WI38 (cell line): Measurements from ENCODE around the gene GP1BA.
"Not testable (repeated sequence)": the region's sequence is repeated elsewhere in the genome, so short reads cannot be mapped to it uniquely, and the experiment has no call there.

Experiments used
- H3K4me3 ChIP-seq: 2 replicates; pipeline ENCODE4 v1.5.1; 2011; ENCODE audit warnings: low read depth, mild to moderate bottlenecking, control low read depth, low read length
- TF ChIP-seq, protein P1 (sequence below): IDR thresholded peaks from 2 replicates; pipeline ENCODE4 v1.5.1; 2012; ENCODE audit warnings: low read depth, mild to moderate bottlenecking, control low read depth, low read length

Gene GP1BA

DNA sequence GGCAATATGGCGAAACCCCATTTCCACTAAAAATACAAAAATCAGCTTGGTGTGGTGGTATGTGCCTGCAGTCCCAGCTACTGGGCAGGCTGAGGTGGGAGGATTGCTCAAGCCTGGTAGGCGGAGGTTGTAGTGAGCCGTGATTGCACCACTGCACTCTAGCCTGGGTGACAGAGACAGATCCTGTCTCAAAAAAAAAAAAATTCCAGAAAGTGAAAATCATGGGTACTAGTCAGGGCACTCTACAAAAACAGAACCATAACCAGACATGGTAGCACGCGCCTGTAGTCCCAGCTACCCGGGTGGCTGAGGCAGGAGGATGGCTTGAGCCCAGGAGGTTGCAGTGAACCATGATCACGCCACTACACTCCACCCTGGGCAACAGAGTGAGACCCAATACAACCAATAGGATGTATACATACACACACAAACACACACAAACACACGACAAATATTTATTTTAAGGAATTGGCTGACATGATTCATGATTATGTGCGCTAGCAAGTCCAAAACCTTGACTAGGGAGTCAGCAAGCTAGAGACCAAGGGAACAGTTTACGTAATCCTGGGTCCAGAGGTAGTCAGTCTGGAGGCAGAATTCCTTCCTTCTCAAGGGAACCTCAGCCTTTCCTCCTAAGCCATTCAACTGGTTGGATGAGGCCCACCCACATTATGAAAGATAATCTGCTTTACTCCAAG, 11.6 kb upstream of the GP1BA start:
- TF ChIP-seq, protein P1, sequence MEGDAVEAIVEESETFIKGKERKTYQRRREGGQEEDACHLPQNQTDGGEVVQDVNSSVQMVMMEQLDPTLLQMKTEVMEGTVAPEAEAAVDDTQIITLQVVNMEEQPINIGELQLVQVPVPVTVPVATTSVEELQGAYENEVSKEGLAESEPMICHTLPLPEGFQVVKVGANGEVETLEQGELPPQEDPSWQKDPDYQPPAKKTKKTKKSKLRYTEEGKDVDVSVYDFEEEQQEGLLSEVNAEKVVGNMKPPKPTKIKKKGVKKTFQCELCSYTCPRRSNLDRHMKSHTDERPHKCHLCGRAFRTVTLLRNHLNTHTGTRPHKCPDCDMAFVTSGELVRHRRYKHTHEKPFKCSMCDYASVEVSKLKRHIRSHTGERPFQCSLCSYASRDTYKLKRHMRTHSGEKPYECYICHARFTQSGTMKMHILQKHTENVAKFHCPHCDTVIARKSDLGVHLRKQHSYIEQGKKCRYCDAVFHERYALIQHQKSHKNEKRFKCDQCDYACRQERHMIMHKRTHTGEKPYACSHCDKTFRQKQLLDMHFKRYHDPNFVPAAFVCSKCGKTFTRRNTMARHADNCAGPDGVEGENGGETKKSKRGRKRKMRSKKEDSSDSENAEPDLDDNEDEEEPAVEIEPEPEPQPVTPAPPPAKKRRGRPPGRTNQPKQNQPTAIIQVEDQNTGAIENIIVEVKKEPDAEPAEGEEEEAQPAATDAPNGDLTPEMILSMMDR: no peak
- H3K4me3 ChIP-seq: no peak overlapping the region

- H3K4me3 ChIP-seq: no peak overlapping the region
- TF ChIP-seq, protein P1: no peak
Measured at GRCh38 chr17:4921320-4921719, 10.8 kb upstream of the GP1BA start.

DNA sequence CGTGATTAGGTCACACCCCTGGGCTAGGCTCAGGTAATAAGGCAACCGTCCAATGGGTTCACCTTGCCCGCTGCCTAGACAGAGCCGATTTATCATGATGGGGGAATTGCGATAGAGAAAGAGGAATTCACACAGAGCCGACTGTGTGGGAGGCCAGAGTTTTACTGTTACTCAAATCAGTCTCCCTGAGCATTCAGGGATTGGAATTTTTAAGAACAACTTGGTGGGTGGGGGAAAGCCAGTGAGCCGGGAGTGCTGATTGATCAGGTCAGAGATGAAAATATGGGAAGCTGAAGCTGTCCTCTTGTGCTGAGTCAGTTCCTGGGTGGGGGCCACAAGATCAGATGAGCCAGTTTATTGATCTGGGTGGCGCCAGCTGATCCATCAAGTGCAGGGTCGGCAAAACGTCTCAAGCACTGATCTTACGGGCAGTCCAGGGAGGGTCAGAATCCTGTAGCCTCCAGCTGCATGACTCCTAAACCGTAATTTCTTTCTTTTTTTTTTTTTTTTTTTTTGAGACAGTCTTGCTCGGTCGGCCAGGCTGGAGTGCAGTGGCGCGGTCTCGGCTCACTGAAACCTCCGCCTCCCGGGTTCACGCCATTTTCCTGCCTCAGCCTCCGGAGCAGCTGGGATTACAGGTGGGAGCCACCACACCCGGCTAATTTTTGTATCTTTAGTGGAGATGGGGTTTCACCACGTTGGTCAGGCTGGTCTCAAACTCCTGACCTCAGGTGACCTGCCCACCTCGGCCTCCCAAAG, 5.3 kb upstream of the GP1BA start:
- H3K4me3 ChIP-seq: not testable (repeated sequence)

- TF ChIP-seq, protein P1: no peak
- H3K4me3 ChIP-seq: no peak overlapping the region
Measured at GRCh38 chr17:4928881-4929280, 3.2 kb upstream of the GP1BA start.

- TF ChIP-seq, protein P1: no peak
- H3K4me3 ChIP-seq: no peak overlapping the region
Measured at GRCh38 chr17:4932756-4933155, 679 bp downstream of the GP1BA start.

DNA sequence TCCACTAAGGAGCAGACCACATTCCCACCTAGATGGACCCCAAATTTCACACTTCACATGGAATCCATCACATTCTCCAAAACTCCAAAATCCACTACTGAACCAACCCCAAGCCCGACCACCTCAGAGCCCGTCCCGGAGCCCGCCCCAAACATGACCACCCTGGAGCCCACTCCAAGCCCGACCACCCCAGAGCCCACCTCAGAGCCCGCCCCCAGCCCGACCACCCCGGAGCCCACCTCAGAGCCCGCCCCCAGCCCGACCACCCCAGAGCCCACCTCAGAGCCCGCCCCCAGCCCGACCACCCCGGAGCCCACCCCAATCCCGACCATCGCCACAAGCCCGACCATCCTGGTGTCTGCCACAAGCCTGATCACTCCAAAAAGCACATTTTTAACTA, 1.6 kb downstream of the GP1BA start:
- no peak overlapping the region for H3K4me3 ChIP-seq
- TF ChIP-seq, protein P1: no peak

DNA sequence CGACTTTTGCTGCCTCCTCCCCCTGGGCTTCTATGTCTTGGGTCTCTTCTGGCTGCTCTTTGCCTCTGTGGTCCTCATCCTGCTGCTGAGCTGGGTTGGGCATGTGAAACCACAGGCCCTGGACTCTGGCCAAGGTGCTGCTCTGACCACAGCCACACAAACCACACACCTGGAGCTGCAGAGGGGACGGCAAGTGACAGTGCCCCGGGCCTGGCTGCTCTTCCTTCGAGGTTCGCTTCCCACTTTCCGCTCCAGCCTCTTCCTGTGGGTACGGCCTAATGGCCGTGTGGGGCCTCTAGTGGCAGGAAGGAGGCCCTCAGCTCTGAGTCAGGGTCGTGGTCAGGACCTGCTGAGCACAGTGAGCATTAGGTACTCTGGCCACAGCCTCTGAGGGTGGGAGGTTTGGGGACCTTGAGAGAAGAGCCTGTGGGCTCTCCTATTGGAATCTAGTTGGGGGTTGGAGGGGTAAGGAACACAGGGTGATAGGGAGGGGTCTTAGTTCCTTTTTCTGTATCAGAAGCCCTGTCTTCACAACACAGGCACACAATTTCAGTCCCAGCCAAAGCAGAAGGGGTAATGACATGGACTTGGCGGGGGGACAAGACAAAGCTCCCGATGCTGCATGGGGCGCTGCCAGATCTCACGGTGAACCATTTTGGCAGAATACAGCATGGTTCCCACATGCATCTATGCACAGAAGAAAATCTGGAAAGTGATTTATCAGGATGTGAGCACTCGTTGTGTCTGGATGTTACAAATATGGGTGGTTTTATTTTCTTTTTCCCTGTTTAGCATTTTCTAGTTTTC, 2.3 kb downstream of the GP1BA start:
- TF ChIP-seq, protein P1: peak; percentile 17; the same call in 1 of the 2 replicates
- H3K4me3 ChIP-seq: no peak overlapping the region
